HepG2 (cell line): Measurements from ENCODE around the gene FOXD3. TPM values are rescaled to one million over a fixed set of nuclear protein-coding genes. Genes with fewer than 3 reads are reported as not detected.
A peak's percentile ranks its signal among the peaks of the same experiment; 100 is the strongest.

Experiments used
- BCL6 ChIP-seq: IDR thresholded peaks from 2 replicates; pipeline ENCODE4 v1.6.1; 2016; ENCODE audit warnings: missing genetic modification reagents, missing compliant biosample characterization
- GLI4 ChIP-seq: sonication (generic); formaldehyde crosslinking; IDR thresholded peaks from 2 replicates; pipeline ENCODE4 v1.5.1; 2020; ENCODE audit warnings: missing genetic modification reagents, mild to moderate bottlenecking, moderate library complexity, borderline replicate concordance
- JUND ChIP-seq: sonication (generic); formaldehyde crosslinking; IDR thresholded peaks from 2 replicates; pipeline ENCODE4 v1.8.0; 2022; ENCODE audit warnings: mild to moderate bottlenecking, missing genetic modification reagents
- MED8 ChIP-seq: sonication (generic); formaldehyde crosslinking; IDR thresholded peaks from 2 replicates; pipeline ENCODE4 v1.8.1; 2023; ENCODE audit warnings: mild to moderate bottlenecking, missing genetic modification reagents; ENCODE audit not compliant: insufficient replicate concordance
- NFIB ChIP-seq: sonication (generic); formaldehyde crosslinking; IDR thresholded peaks from 2 replicates; pipeline ENCODE4 v1.9.0; 2021; ENCODE audit warnings: missing genetic modification reagents, mild to moderate bottlenecking, borderline replicate concordance
- RBFOX2 ChIP-seq: fragments of 200-400 bp; formaldehyde crosslinking; IDR thresholded peaks from 2 replicates; pipeline ENCODE4 v1.6.1; 2017; ENCODE audit warnings: low read depth, mild to moderate bottlenecking, low read length
- RFX3 ChIP-seq: IDR thresholded peaks from 2 replicates; pipeline ENCODE4 v1.6.1; 2016; ENCODE audit warnings: missing biosample characterization, missing genetic modification reagents
- RORA ChIP-seq: sonication (generic); formaldehyde crosslinking; IDR thresholded peaks from 2 replicates; pipeline ENCODE4 v1.5.0; 2020; ENCODE audit warnings: mild to moderate bottlenecking, missing genetic modification reagents, moderate library complexity
- SP4 ChIP-seq: sonication (generic); formaldehyde crosslinking; IDR thresholded peaks from 2 replicates; pipeline ENCODE4 v1.8.1; 2023; ENCODE audit warnings: mild to moderate bottlenecking, missing genetic modification reagents
- U2AF1 ChIP-seq: fragments of 200-400 bp; formaldehyde crosslinking; optimal IDR thresholded peaks from 2 replicates; pipeline ENCODE3; 2017; ENCODE audit warnings: mild to moderate bottlenecking, low read depth, low read length
- XRCC5 ChIP-seq: fragments of 200-400 bp; formaldehyde crosslinking; optimal IDR thresholded peaks from 2 replicates; pipeline ENCODE3; 2017; ENCODE audit warnings: mild to moderate bottlenecking, low read length
- ZBTB8A ChIP-seq: sonication (generic); formaldehyde crosslinking; IDR thresholded peaks from 2 replicates; pipeline ENCODE4 v1.4.0; 2020; ENCODE audit warnings: mild to moderate bottlenecking, low read depth, missing genetic modification reagents, borderline replicate concordance
- ZC3H13 ChIP-seq: sonication (generic); formaldehyde crosslinking; IDR thresholded peaks from 2 replicates; pipeline ENCODE4 v1.8.1; 2023; ENCODE audit warnings: mild to moderate bottlenecking, missing genetic modification reagents, moderate library complexity
- ZKSCAN8 ChIP-seq: IDR thresholded peaks from 2 replicates; pipeline ENCODE4 v1.6.1; 2016; ENCODE audit warnings: borderline replicate concordance, missing genetic modification reagents, missing compliant biosample characterization
- ZNF263 ChIP-seq: sonication (generic); formaldehyde crosslinking; IDR thresholded peaks from 2 replicates; pipeline ENCODE4 v1.4.0; 2020; ENCODE audit warnings: missing genetic modification reagents
- ZNF317 ChIP-seq: sonication (generic); formaldehyde crosslinking; IDR thresholded peaks from 2 replicates; pipeline ENCODE4 v1.5.0; 2020; ENCODE audit warnings: mild to moderate bottlenecking, missing genetic modification reagents
- ZNF335 ChIP-seq: sonication (generic); formaldehyde crosslinking; IDR thresholded peaks from 2 replicates; pipeline ENCODE4 v1.4.0; 2020; ENCODE audit warnings: missing genetic modification reagents
- polyA plus RNA-seq, 8 experiments: library from polyadenylated mRNA; depleted of rRNA in 3 of 8; stranded (reverse) in 7 of 8; unstranded in 1 of 8; fragments of >200 nt; fragmentation: Illumina TruSeq in 4 of 8; extraction: Trizol in 4 of 8; gene quantifications; 2 replicates each; pipeline versions ENCODE4 v1.2.1 to v1.2.3, GENCODE V29; 2011 to 2016; ENCODE audit warnings: low read depth in 4 of 8, missing spikeins in 1 of 8, mixed read lengths in 1 of 8; ENCODE audit not compliant: insufficient read depth in 1 of 8
- total RNA-seq, 5 experiments: library from RNA; depleted of rRNA; stranded (reverse); fragments of >200 nt; fragmentation: Illumina TruSeq; extraction: Trizol; gene quantifications; 2 replicates each; pipeline ENCODE4 v1.2.3, GENCODE V29; 2016; ENCODE audit warnings: low read depth in 1 of 5
- TF ChIP-seq, protein P1 (sequence below): sonication (generic); formaldehyde crosslinking; IDR thresholded peaks from one replicate; pipeline ENCODE4 v1.5.1; 2020; ENCODE audit warnings: mild to moderate bottlenecking, missing genetic modification reagents; ENCODE audit errors: not compliant biosample characterization
- TF ChIP-seq, protein P2 (sequence below): sonication (generic); formaldehyde crosslinking; conservative IDR thresholded peaks from 2 replicates; pipeline ENCODE4 v1.4.0; 2020; ENCODE audit warnings: missing genetic modification reagents

FOXD3 gene
- total and polyA plus RNA-seq, 2 of the 13 experiments (the other 11 are each of a cell fraction or from before 2014, with no cell fraction given), result not detected

DNA sequence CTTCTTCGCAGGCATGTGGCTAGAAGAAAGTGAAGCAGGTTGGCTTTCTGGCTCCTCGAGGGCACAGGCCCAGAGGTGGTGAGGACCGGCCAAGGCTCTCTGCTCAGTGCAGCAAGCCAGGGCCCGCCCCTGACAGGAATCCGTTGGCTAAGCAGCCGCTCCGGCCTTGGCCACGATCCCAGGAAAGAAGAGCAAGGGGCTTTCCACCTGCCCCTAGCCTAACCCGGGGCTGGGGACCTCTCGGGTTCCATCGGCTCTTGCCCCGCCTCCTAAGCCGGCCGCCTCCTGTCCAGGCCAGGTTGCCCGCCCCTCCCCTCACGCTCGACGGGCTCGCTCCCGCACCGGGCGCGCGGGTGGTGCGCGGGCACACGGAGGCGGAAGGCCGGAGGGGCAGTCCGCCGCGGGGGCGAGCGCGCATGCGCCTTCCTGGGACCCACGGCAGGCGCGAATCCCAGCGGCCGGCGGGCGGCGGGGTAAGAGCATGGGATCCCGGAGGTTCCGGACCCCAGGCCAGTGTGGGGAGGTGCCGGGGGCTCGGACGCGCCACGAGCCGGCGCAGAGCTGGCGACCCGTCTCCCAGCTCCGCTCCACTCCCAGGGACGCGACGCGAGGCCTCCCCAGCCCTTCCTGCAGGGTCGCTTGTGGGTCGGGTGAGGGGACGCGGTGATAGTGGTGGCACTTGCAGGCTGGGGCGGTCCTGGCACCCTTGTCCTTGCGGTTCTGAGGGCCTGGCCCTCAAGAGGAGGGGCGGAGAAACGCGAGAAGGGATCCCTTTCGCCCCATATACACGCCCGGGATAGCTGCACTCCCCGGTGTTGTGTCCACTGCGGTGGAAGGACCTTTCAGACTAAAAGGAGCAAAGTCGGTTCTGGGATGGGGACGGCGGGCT, 45.1 kb downstream of the FOXD3 start, which contains the start of gene ALG6 (continued):
- TF ChIP-seq, protein P1, sequence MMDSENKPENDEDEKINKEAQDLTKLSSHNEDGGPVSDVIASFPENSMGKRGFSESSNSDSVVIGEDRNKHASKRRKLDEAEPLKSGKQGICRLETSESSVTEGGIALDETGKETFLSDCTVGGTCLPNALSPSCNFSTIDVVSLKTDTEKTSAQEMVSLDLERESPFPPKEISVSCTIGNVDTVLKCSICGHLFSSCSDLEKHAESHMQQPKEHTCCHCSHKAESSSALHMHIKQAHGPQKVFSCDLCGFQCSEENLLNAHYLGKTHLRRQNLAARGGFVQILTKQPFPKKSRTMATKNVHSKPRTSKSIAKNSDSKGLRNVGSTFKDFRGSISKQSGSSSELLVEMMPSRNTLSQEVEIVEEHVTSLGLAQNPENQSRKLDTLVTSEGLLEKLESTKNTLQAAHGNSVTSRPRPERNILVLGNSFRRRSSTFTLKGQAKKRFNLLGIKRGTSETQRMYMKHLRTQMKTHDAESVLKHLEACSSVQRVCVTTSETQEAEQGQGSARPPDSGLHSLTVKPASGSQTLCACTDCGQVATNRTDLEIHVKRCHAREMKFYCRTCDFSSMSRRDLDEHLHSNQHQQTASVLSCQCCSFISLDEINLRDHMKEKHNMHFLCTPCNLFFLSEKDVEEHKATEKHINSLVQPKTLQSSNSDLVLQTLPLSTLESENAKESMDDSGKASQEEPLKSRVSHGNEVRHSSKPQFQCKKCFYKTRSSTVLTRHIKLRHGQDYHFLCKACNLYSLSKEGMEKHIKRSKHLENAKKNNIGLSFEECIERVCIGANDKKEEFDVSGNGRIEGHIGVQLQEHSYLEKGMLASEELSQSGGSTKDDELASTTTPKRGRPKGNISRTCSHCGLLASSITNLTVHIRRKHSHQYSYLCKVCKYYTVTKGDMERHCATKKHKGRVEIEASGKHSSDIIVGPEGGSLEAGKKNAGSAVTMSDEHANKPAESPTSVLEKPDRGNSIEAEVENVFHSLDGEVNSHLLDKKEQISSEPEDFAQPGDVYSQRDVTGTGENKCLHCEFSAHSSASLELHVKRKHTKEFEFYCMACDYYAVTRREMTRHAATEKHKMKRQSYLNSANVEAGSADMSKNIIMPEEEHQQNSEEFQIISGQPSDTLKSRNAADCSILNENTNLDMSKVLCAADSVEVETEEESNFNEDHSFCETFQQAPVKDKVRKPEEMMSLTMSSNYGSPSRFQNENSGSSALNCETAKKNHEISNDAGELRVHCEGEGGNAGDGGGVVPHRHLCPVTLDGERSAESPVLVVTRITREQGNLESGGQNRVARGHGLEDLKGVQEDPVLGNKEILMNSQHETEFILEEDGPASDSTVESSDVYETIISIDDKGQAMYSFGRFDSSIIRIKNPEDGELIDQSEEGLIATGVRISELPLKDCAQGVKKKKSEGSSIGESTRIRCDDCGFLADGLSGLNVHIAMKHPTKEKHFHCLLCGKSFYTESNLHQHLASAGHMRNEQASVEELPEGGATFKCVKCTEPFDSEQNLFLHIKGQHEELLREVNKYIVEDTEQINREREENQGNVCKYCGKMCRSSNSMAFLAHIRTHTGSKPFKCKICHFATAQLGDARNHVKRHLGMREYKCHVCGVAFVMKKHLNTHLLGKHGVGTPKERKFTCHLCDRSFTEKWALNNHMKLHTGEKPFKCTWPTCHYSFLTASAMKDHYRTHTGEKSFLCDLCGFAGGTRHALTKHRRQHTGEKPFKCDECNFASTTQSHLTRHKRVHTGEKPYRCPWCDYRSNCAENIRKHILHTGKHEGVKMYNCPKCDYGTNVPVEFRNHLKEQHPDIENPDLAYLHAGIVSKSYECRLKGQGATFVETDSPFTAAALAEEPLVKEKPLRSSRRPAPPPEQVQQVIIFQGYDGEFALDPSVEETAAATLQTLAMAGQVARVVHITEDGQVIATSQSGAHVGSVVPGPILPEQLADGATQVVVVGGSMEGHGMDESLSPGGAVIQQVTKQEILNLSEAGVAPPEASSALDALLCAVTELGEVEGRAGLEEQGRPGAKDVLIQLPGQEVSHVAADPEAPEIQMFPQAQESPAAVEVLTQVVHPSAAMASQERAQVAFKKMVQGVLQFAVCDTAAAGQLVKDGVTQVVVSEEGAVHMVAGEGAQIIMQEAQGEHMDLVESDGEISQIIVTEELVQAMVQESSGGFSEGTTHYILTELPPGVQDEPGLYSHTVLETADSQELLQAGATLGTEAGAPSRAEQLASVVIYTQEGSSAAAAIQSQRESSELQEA (CRISPR knock-in tag), result peak; percentile 50
- TF ChIP-seq ZNF263 (CRISPR knock-in tag) (no peak), BCL6 (CRISPR knock-in tag) (peak; percentile 35; the same call in 1 of the 2 replicates), NFIB (no peak), ZC3H13 (CRISPR knock-in tag) (no peak), MED8 (CRISPR knock-in tag) (no peak), XRCC5 (peak; percentile 64), RFX3 (no peak), JUND (CRISPR knock-in tag) (no peak), RBFOX2 (peak; percentile 93), ZNF335 (CRISPR knock-in tag) (no peak; the same call in 1 of the 2 replicates), RORA (no peak), SP4 (CRISPR knock-in tag) (peak; percentile 68; the same call in 1 of the 2 replicates), ZKSCAN8 (CRISPR knock-in tag) (no peak; the same call in 1 of the 2 replicates), ZNF317 (CRISPR knock-in tag) (peak; percentile 55; the same call in 1 of the 2 replicates), GLI4 (CRISPR knock-in tag) (no peak), ZBTB8A (no peak), U2AF1 (no peak)
- TF ChIP-seq, protein P2, sequence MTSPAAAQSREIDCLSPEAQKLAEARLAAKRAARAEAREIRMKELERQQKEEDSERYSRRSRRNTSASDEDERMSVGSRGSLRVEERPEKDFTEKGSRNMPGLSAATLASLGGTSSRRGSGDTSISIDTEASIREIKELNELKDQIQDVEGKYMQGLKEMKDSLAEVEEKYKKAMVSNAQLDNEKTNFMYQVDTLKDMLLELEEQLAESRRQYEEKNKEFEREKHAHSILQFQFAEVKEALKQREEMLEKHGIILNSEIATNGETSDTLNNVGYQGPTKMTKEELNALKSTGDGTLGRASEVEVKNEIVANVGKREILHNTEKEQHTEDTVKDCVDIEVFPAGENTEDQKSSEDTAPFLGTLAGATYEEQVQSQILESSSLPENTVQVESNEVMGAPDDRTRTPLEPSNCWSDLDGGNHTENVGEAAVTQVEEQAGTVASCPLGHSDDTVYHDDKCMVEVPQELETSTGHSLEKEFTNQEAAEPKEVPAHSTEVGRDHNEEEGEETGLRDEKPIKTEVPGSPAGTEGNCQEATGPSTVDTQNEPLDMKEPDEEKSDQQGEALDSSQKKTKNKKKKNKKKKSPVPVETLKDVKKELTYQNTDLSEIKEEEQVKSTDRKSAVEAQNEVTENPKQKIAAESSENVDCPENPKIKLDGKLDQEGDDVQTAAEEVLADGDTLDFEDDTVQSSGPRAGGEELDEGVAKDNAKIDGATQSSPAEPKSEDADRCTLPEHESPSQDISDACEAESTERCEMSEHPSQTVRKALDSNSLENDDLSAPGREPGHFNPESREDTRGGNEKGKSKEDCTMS (CRISPR knock-in tag), result no peak
